PC-3 (cell line): ENCODE results near the gene ECE1. TPM values are rescaled to one million over a fixed set of nuclear protein-coding genes. Genes with fewer than 3 reads are reported as not detected.

Experiments
- ATAC-seq: fragments of 200-7000 bp; cut with Tn5 transposase; 2 replicates; pipeline ENCODE4 v1.9.1; 2020; ENCODE audit warnings: mild to moderate bottlenecking, moderate library complexity
- BruUV-seq: library from RNA; stranded (reverse); fragments of 400-500 nt; replicated peaks from 2 replicates; lab custom pipeline; 2021; lab: Mats Ljungman, UMichigan
- CTCF ChIA-PET: fragments of 300-600 bp; sonication (Branson Sonifier 250); formaldehyde crosslinking; loops from one replicate; lab custom pipeline; 2022; ENCODE audit warnings: antibody characterized with exemption; lab: Charles Lee
- POLR2A ChIA-PET: fragments of 300-600 bp; sonication (Branson Sonifier 250); formaldehyde crosslinking; loops from one replicate; lab custom pipeline; 2022; ENCODE audit warnings: antibody characterized with exemption; ENCODE audit not compliant: unreplicated experiment; lab: Charles Lee
- DNase-seq: peaks from one replicate; pipeline ENCODE4 v3.0.0-alpha.2; 2015
- H2AFZ ChIP-seq: fragments of 300-600 bp; sonication (generic); 2 replicates; pipeline ENCODE4 v1.6.0; 2016; ENCODE audit warnings: antibody characterized with exemption, low read length
- H3F3A ChIP-seq: fragments of 300-600 bp; sonication (generic); one replicate; pipeline ENCODE4 v1.6.0; 2017; ENCODE audit warnings: antibody characterized with exemption, low read length, control low read depth, mild to moderate bottlenecking; ENCODE audit not compliant: unreplicated experiment
- H3K27ac ChIP-seq: fragments of 300-600 bp; sonication (generic); 2 replicates; pipeline ENCODE4 v1.5.1; 2016; ENCODE audit warnings: mild to moderate bottlenecking, low read length
- H3K27me3 ChIP-seq: fragments of 300-600 bp; sonication (generic); 2 replicates; pipeline ENCODE4 v1.6.1; 2016; ENCODE audit warnings: low read length, mixed read lengths
- H3K36me3 ChIP-seq: fragments of 300-600 bp; sonication (generic); 2 replicates; pipeline ENCODE4 v1.6.1; 2016; ENCODE audit warnings: low read depth, mixed run types, low read length, mixed read lengths
- H3K4me1 ChIP-seq: fragments of 300-600 bp; sonication (generic); 2 replicates; pipeline ENCODE4 v1.5.1; 2016; ENCODE audit warnings: low read length; ENCODE audit not compliant: insufficient read depth
- H3K4me2 ChIP-seq: fragments of 300-600 bp; sonication (generic); 2 replicates; pipeline ENCODE4 v1.6.0; 2016; ENCODE audit warnings: low read length
- H3K4me3 ChIP-seq: fragments of 300-600 bp; sonication (generic); 2 replicates; pipeline ENCODE4 v1.5.1; 2016; ENCODE audit warnings: mild to moderate bottlenecking, low read length, mixed read lengths
- H3K79me2 ChIP-seq: fragments of 300-600 bp; sonication (generic); 2 replicates; pipeline ENCODE4 v1.6.1; 2017; ENCODE audit warnings: low read length, mixed read lengths
- H3K9ac ChIP-seq: fragments of 300-600 bp; sonication (generic); 2 replicates; pipeline ENCODE4 v1.6.0; 2016; ENCODE audit warnings: mild to moderate bottlenecking, low read length
- H3K9me2 ChIP-seq: fragments of 300-600 bp; sonication (generic); replicated peaks from 2 replicates; pipeline ENCODE4 v1.6.1; 2016; ENCODE audit warnings: mixed run types, low read length, mixed read lengths
- H3K9me3 ChIP-seq: fragments of 300-600 bp; sonication (generic); 2 replicates; pipeline ENCODE4 v1.6.1; 2016; ENCODE audit warnings: low read length, mixed read lengths
- H4K20me1 ChIP-seq: fragments of 300-600 bp; sonication (generic); 2 replicates; pipeline ENCODE4 v1.6.1; 2016; ENCODE audit warnings: low read length, mixed read lengths
- EZH2 ChIP-seq: fragments of 300-600 bp; sonication (generic); IDR thresholded peaks from one replicate; pipeline ENCODE4 v1.6.1; 2017; ENCODE audit warnings: antibody characterized with exemption, mild to moderate bottlenecking, low read length; ENCODE audit not compliant: unreplicated experiment
- EZH2phosphoT487 ChIP-seq: fragments of 300-600 bp; sonication (generic); IDR thresholded peaks from 2 replicates; pipeline ENCODE4 v1.6.1; 2018; ENCODE audit warnings: mild to moderate bottlenecking, antibody characterized with exemption, low read length, borderline replicate concordance
- intact Hi-C: fragments of 100-400 bp; cut with micrococcal nuclease; formaldehyde crosslinking; loops from 2 replicates; pipeline ENCODE4 v1.9.0; 2023
- total RNA-seq: library from RNA; depleted of rRNA; stranded (reverse); fragments of >200 nt; gene quantifications from 2 replicates; pipeline ENCODE4 v1.2.3, GENCODE V29; 2014
- TF ChIP-seq, protein P1 (sequence below): fragments of 300-600 bp; sonication (generic); conservative IDR thresholded peaks from 2 replicates; pipeline ENCODE4 v1.5.1; 2017; ENCODE audit warnings: antibody characterized with exemption, low read depth, mild to moderate bottlenecking, low read length

The ECE1 gene
- total RNA-seq, 1 experiment from 2014 or later, result 86.8 TPM

DNA sequence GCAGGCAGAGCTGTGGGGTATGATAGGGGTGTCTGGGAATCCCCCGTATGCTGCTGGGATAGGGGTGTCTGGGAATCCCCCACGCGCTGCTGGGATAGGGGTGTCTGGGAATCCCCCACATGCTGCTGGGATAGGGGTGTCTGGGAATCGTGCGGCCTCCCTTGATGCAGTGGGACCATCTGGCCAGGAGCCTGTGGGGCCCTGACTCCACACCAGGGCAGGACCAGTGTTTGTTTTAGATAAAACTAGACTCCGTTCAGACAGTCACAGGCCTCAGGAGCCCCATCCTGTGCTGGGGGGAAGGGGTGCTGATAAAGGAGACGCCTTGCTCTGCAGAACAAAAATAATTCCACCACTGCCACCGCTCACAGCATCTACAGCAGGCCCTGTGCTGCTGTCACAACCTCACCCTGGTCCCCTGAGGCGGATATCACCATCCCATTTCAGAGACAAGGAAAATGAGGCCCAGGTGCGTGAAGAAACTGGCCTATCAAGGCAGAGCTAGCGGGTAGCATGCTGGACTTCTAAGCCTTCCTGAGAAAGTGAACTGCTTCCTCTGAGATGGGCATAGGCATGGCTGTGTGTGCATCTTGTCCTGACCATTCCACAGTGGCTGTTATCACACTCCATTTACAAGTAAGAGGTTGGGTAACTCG is 24.0 kb downstream of the ECE1 start:
- ATAC-seq (no peak), DNase-seq (no peak)
- no peak overlapping the region for H3K4me2 ChIP-seq
- BruUV-seq, result no TSS peak
- CTCF ChIA-PET, result no interaction called here
- H3K4me3 ChIP-seq, result no peak overlapping the region
- H3K4me1 ChIP-seq, result peaks cover 42% of the 10 kb centered on the region
- no peak overlapping the region for H3K9ac ChIP-seq
- H3K36me3 ChIP-seq, result peaks cover 26% of the 10 kb centered on the region
- no peaks in the 10 kb centered on the region for H3K9me3 ChIP-seq
- no peaks in the 10 kb centered on the region for H4K20me1 ChIP-seq
- POLR2A ChIA-PET, result no interaction called here
- H3K27me3 ChIP-seq, result no peaks in the 10 kb centered on the region
- no peak overlapping the region for H2AFZ ChIP-seq
- peak overlapping the region; percentile 72 for H3K27ac ChIP-seq
- intact Hi-C loops, result no loop called here
- H3F3A ChIP-seq, result peaks cover 4% of the 10 kb centered on the region
- TF ChIP-seq EZH2phosphoT487 (no peak), EZH2 (no peak)
- TF ChIP-seq, protein P1, sequence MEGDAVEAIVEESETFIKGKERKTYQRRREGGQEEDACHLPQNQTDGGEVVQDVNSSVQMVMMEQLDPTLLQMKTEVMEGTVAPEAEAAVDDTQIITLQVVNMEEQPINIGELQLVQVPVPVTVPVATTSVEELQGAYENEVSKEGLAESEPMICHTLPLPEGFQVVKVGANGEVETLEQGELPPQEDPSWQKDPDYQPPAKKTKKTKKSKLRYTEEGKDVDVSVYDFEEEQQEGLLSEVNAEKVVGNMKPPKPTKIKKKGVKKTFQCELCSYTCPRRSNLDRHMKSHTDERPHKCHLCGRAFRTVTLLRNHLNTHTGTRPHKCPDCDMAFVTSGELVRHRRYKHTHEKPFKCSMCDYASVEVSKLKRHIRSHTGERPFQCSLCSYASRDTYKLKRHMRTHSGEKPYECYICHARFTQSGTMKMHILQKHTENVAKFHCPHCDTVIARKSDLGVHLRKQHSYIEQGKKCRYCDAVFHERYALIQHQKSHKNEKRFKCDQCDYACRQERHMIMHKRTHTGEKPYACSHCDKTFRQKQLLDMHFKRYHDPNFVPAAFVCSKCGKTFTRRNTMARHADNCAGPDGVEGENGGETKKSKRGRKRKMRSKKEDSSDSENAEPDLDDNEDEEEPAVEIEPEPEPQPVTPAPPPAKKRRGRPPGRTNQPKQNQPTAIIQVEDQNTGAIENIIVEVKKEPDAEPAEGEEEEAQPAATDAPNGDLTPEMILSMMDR, result no peak
- no peaks in the 10 kb centered on the region for H3K9me2 ChIP-seq
- H3K79me2 ChIP-seq, result no peaks in the 10 kb centered on the region

DNA sequence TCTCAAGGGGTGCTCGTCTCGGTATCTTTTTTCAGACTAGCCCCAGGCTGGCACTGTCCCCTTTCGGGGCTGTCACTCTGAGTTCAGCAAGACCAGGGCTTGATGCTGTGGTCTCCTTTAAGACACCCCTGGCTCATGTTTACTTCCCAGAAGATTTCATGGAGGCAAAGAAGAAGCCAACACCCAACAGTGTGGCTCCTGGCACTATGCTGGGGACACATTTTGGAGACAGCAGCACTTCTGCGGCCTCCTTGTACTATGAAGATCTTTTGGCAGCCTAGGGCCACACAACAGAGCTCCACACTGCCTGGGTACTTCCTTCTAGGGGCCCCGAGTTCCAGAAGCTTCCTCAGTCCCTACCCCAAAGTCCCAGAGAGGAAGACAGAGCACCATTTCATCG is 24.6 kb downstream of the ECE1 start:
- Histone ChIP-seq H3K9me3 (no peaks in the 10 kb centered on the region), H3F3A (peaks cover 4% of the 10 kb centered on the region), H3K9me2 (no peaks in the 10 kb centered on the region), H3K4me2 (peak overlapping the region; percentile 23), H3K4me3 (no peak overlapping the region), H3K9ac (0 out of 2 replicates have a peak overlapping the region, but pooled peaks have one; percentile 1), H3K79me2 (no peaks in the 10 kb centered on the region), H2AFZ (no peak overlapping the region), H3K27me3 (no peaks in the 10 kb centered on the region), H3K4me1 (peaks cover 48% of the 10 kb centered on the region), H3K36me3 (peaks cover 25% of the 10 kb centered on the region), H4K20me1 (no peaks in the 10 kb centered on the region), H3K27ac (peak overlapping the region; percentile 72)
- TF ChIP-seq EZH2phosphoT487 (no peak), EZH2 (no peak)
- TF ChIP-seq, protein P1, result no peak
- DNase-seq (no peak), ATAC-seq (no peak)
- intact Hi-C loops, result no loop called here
- ChIA-PET CTCF (no interaction called here), POLR2A (no interaction called here)
- BruUV-seq, result no TSS peak

GRCh38 chr1:21264898-21265297 is 25.4 kb downstream of the ECE1 start:
- DNase-seq (peak; percentile 90), ATAC-seq (peak; percentile 74)
- intact Hi-C loops, result no loop called here
- no peaks in the 10 kb centered on the region for H3K27me3 ChIP-seq
- H3K4me1 ChIP-seq, result peaks cover 50% of the 10 kb centered on the region
- CTCF ChIA-PET, result interaction anchor here (1.2 kb wide), 1 partner anchor 10 kb away, joined by 3 read pairs; no protein-coding TSS in a partner anchor
- H3K9me2 ChIP-seq, result no peaks in the 10 kb centered on the region
- peak overlapping the region; percentile 72 for H3K27ac ChIP-seq
- TF ChIP-seq, protein P1, result no peak
- no peak for TF ChIP-seq EZH2phosphoT487
- no peaks in the 10 kb centered on the region for H4K20me1 ChIP-seq
- no peaks in the 10 kb centered on the region for H3K9me3 ChIP-seq
- H3K4me3 ChIP-seq, result no peak overlapping the region
- H3K36me3 ChIP-seq, result peaks cover 24% of the 10 kb centered on the region
- POLR2A ChIA-PET, result no interaction called here
- peaks cover 4% of the 10 kb centered on the region for H3F3A ChIP-seq
- no peak overlapping the region for H2AFZ ChIP-seq
- BruUV-seq, result no TSS peak
- H3K4me2 ChIP-seq, result no peak overlapping the region; the same call in 1 of the 2 replicates
- H3K79me2 ChIP-seq, result no peaks in the 10 kb centered on the region
- no peak overlapping the region for H3K9ac ChIP-seq
